Activated CD8-positive, alpha-beta memory T cell treated with anti-CD3 and anti-CD28 coated beads for 24 hours (primary cell): ENCODE results near the gene TMEM273.
A peak's percentile ranks its signal among the peaks of the same experiment; 100 is the strongest.
"Not testable (repeated sequence)": the region's sequence is repeated elsewhere in the genome, so short reads cannot be mapped to it uniquely, and the experiment has no call there.

Experiments used
- DNase-seq: peaks from one replicate; pipeline ENCODE4 v3.0.0-alpha.2; 2020

The TMEM273 gene

DNA sequence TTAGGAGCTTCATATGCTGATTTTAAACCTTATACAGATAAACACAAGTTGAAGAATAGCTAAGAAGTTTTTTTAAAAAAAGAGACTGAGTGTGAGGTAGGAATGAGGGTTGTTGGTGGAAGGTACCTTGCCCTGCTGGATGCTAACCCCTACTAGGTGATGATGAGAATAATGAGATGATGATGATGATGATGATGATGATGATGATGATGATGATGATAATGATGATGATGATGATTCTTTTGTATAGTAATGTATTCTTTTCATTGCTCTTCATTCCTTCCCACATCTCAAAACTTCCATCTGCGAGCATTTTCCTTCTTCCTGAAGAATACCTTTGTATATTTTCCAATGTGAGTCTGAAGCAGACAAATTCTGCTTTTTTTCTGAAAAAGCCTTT lies 14.1 kb upstream of the TMEM273 start:
- DNase-seq = no peak

DNA sequence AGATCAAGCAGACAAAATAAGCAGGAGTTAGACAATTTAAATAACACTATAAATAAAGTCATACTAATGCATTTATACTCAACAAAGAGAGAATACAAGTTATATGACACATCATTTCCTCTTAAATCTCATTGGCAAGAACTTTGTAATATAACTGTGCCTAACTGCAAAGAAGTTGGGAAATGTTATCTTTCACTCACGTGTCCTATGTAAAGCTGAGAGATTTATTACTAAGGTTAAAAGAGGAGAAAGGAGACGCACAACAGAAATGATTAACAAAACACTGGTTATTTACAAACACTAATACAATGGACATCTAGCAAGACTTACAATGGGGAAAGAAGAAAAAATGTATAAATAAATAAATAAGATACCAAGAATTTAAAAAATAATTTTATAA lies 12.7 kb upstream of the TMEM273 start:
- no peak for DNase-seq

DNA sequence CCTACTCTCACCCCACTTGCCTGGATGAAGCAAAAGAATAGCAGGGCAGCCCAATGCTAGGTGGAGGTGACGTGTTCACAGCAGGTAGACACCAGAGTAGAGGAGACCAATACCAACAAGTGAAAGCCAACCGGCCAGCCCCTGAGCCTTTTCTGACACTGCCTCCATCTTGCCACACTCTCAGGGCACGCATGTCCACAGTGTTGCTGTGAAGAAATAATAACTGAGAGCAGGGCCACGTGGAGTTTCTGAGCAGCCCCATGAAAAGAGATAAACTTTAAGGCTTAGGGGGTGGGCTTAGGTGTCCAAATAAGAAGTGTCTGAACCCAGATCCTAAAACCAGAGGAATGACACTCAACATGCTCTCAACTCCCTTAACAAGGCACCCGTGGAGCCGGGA lies 9.0 kb upstream of the TMEM273 start:
- peak; percentile 37 for DNase-seq

DNA sequence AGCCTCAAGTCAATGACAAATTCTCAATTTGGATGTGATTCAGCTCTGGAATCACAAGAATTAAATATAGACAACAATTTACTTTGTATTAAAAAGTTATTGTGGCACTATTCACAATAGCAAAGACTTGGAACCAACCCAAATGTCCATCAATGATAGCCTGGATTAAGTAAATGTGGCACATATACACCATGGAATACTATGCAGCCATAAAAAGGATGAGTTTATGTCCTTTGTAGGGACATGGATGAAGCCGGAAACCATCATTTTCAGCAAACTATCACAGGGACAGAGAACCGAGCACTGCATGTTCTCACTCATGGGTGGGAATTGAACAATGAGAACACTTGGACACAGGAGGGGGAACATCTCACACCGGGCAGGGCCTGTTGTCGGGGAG lies 7.7 kb upstream of the TMEM273 start:
- DNase-seq = not testable (repeated sequence)

DNA sequence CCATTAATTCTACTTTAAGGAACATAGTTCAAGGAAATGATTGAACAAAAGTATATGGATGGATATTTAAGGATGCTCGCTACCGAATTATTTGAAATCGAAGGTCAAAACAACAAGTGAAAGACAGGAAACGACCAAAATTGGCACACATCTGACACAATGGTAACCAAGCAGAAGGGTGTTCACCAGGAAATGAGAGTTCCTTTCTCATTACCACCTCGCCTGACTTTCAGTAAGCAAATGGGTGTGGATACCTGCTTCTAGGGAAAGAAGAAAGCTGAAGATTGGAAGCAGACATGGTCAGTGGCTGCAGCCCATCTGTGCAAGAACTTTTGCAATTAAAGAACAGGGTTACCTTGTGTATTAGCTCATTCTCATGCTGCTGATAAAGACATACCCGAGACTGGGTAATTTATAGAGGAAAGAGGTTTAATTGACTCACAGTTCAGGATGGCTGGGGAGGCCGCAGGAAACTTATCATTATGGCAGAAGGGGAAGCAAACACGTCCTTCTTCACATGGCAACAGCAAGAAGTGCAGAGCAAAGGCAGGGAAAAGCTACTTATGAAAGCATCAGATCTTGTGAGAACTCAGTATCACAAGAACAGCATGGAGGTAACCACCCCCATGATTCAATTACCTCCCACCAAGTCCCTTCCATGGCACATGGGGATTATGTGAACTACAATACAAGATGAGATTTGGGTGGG lies 6.2 kb upstream of the TMEM273 start:
- DNase-seq = no peak

DNA sequence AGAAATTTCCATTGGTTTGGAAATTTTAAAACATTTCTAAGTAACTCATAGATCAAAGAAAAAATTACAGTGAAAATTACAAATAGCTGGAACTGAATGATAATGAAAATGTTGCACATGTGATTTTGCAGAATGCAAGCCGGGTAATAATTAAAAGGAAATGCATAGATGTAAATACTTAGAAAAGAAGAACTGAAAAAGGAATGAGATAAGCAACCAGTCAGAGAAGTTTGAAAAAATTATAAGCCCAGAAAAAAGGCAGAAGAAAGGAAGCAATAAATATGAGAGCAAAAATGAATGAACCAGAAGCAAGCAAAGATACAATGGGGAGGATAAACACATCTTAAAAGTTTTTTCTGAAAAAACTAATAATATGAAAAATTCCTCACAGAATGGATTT lies 3.2 kb upstream of the TMEM273 start:
- no peak for DNase-seq

DNA sequence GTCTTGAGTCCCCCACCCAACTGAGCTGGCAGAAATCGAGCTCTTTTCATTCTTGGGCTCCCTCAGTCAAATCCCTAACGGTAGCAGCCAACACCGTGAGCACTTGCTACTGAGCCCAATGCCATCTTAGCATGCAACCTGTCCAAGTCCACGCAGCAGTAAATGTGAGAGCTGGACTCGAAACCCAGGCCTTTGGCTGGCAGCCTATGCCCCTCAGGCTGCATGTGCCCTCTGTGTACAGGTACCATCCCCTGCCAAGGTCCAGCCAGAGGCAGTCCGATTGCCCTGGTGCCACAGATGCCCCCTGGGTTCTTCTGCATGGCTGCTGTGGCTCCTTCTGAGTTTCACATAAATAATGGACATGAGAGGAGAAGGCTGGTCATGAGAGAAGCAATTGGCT lies 1.2 kb upstream of the TMEM273 start:
- DNase-seq = peak; percentile 37

DNA sequence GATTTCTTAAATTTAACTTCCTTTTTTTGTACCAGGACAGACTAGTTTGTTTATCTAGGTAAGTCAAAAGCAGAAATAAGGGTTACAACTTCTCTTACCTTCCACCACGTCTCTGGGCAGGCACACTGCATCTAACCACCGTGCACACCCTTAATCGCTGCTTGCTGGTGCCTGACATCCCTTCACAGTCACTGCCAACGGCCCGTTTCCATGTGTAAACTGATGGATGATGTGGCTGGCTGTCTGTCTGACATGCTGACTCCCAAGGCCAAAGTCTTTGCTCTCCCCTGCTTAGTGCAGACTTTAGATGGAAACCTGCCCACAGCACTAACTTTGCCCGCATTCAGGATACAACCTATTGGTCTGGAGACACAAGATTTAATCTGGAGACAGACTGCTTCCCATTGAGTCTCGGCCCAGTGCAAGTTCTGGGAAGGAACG lies 1.1 kb downstream of the TMEM273 start:
- peak; percentile 49 for DNase-seq

DNA sequence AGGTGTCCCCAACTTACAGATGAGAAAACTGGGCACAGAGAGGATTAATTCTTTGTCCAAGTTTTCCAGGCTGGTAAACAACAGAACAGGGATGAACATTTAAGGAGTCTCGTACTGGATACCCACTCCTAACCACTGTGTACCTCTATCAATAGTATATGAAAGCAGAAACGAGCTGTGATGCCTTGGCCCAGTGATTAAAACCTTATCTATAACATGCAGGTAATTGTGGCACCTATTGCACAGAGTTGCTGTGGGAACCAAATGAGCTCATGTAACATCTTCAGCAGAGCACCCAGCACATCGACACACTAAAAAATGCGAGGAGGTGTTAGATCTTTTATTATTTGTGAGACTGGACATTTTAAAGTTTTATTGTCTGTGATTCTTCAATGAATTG lies 1.6 kb downstream of the TMEM273 start:
- no peak for DNase-seq

DNA sequence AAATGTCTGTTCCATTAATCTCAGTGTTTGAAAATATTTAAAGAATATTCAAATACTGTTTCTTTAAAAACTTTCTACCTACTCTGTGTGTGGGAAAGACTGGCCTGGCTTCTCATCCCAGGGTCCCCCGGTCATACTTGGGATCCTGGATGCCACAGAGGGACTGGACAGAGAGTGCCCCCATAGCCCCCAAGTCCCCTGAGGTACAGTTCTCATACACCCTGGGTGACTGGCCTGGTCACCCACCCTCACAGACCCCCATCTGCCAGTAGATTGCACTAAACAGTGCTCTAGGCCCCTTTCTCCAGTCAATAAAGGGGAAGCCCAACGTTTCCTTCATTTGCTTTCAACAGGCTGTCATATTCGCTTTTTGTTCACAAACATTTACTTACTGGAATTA lies 3.0 kb downstream of the TMEM273 start:
- peak; percentile 38 for DNase-seq

DNA sequence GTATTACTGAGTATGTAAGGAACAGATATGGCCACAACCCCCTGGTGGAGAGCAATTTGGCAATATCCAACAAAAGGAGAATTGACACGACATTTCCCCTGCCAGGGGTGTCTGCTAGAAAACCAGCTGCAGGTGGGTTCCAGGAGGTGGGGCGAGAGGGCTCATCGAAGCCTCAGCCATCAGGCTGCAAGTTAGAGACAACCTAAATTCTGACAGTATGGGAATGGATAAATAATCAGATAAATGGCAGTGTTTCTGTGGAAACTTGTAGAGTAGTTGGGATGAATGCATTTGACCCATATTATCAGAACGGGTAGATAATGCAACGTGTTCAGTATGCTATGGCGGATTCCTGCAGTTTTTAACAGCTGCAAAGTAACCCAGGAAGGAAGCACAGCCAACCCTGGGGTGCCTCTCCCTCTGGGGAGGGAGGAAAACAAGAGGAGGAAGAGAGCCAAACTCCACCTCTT lies 3.5 kb downstream of the TMEM273 start:
- peak; percentile 42 for DNase-seq

DNA sequence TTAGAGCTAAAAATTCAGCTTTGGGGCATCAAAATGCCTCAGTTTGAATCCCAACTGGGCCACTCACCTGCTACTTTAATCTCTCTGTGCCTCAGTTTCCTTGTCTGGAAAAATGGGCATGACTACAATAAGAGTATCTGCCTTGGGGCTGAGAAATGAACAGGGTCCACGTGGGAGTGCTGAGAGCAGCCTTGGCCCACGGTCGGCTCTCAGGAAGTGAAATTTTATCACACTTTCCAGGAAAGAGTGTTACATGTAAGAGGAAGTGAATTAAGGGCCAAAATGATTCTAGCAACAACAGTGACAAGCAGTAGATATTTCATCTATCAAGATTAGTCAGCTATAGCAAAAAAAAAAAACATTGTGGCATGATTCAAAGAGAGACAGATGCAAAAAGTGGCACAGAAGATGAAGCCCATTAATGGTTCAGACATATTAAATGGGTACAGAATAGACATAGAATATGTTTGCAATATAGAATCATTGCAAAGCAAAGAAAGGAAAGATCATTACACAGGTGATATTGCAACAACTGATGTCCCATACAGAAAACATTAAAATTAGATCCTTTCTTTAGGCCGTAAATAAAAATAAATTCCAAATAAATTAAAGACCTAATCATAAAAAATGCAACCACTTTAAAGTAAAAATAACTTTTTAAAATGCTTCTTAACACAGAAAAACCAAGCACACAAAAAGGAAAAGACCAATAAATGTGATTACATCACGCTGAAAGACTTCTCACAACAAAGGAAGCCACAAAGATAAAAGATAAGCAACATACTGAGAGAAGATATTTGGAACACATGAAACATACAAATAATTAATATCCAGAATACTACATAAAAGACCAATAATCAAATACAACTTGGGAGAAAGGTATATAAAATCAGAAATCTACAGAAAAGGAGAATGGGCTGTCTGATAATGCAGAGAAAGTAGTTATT lies 4.3 kb downstream of the TMEM273 start:
- DNase-seq = peak; percentile 58

DNA sequence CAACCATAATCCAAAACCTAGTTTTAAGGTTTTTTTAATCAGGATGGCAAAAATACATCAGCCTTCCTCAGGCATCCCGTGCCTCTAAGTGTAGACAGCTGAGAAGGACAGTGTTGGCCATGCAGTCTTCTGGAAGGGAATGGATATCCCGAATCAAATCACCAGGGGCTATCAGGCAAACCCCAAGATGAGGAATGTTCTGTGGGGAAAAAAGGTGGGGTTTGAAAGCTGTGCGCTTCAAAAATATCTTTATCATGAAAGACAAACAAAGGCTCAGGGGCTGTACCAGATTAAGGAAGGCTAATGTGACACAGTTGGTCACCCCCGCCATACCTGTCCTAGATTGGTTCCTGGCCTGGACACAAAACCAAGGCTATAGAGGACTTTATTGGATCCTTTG lies 5.4 kb downstream of the TMEM273 start:
- DNase-seq = no peak

DNA sequence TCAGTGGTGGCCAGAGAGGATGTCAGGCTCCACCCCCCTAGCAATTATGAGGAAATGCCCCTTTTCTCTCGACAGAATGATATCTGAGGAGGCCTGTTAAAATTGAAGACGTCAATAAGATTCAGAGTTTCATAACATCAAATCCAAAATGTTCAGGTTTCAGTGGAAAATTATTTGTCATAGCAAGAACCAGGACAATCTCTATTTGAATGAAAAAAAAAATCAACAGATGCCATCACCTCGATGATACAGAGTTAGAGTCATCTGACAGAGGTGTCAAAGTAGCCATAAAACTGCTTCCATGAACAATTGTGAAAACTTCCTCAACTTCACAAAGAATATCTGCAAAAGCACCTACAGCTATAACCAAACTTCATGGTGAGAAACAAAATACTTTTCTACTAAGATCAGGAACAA lies 7.7 kb downstream of the TMEM273 start:
- DNase-seq = no peak

DNA sequence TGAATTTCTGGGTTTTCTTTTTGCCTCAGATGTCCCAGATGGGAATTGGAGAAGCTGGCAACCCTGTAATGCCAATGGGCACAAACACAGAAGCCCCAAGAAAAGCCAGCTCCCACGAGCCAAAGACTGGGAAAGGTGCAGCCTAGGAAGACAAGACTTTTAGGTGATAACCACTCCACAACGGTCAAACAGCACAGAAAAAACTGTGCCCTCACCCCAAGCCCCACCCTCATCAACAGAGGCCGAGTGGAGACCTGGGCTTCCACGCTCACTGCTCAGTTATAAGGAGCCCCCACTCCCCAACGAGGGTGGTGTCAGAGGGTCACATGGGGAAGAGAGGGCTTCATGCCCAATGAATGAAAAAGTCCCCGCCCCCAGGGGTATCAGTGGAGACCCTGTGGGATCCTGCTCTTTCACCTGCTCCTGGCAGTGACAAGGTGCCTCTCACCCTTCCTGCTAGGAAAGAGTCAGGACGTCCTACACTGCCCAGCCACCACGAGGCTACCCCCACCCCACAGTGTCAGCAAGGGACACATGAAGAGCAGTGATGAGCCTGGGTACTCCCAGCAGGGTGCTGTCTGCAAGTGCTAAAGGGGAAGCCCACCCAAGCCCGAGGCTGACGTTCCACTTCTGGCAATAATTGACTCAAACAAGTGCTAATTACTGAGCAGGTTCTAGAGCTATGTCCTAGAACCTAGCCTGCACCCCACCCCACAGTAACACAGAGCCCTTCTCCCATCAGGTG lies 8.3 kb downstream of the TMEM273 start:
- no peak for DNase-seq

DNA sequence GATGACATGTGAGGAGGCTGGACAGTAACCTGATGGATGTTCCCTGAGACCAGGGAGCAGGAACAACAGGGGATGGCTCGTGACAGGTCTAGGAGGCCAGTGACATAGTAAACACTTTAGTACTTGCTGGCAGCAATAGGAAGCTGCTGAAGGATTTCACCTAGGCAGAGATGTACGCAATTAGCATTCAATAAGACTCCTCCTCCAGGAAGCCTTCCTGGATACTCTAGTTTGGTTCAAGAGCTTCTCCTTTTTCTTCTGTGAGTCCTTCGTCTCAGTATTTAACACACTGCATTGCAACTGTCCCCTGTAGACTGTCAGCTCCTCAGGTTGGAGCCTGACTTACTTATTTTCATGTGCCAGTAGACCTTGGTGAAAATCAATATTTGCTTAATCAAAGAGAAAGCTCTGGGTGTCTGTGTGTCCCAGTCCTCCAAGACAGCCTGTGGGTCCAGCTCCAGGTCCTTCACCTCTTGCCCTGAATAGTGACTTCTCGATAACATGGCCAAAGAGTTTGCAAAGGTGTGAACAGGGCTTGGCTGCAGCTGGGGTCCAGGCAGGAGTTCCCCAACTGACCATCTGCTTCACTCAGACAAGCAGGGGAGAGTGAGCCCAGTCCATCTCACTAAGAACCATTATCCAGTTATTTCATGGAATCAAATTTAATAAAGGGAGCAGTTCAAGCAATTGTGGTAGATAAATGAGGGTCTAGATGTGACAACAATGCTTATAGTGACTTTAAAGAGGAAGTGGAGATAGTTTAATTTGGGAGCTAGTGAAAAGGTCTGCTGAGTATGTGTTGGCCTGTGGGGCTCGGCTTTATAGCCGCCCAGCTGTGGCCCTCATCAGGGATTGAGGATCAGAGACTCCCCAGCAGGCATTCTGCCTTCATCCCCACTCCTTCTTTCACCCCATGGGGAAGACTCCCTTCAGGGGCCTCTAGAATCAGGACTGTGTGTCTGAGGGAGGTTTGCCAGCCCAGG lies 9.4 kb downstream of the TMEM273 start:
- no peak for DNase-seq

DNA sequence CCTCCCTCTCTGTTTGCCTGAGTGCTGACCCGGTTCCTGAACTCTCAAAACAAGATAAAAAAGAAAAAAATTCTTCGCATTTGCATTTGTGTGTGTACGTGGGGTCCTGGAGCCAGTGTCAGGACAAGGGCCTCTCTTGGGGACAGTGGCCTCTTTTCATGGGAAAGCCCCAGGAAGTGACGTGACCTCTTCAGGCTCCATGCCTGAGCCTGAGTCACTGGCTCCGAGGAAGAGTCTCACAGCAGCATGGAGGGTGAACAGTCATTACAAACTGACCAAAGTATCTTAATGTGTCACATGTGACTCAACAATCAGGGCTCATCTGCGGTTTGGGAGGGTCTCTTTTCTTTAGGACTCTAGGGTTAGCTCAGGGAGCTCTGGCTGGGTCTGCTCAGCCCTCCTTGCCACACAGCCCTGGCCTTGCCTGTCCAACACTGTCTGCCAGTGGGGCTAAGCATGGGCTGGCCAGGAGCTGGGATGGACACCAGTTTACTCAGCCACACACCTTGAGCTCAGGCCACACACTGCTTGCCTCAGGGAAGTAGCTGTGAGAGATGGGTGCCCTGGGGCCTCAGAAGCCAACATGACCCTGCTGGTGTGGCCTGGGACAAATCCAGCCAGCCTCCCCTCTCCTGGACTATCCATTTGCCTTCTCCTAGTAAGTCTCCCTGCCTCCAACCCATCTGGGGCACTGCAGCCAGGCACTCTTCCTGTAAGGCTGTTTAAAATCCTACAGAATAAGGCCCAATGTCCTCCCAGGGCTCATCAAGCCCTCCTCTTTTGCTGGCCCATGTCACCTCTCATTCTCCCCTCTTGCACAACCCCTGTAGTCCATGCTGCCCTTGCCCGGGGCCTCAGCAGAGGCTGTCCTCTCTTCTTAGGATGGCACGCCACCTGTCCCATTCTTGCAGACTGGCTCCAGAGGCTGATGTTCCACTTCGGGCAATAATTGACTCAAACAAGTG lies 10.5 kb downstream of the TMEM273 start:
- DNase-seq = peak; percentile 70

DNA sequence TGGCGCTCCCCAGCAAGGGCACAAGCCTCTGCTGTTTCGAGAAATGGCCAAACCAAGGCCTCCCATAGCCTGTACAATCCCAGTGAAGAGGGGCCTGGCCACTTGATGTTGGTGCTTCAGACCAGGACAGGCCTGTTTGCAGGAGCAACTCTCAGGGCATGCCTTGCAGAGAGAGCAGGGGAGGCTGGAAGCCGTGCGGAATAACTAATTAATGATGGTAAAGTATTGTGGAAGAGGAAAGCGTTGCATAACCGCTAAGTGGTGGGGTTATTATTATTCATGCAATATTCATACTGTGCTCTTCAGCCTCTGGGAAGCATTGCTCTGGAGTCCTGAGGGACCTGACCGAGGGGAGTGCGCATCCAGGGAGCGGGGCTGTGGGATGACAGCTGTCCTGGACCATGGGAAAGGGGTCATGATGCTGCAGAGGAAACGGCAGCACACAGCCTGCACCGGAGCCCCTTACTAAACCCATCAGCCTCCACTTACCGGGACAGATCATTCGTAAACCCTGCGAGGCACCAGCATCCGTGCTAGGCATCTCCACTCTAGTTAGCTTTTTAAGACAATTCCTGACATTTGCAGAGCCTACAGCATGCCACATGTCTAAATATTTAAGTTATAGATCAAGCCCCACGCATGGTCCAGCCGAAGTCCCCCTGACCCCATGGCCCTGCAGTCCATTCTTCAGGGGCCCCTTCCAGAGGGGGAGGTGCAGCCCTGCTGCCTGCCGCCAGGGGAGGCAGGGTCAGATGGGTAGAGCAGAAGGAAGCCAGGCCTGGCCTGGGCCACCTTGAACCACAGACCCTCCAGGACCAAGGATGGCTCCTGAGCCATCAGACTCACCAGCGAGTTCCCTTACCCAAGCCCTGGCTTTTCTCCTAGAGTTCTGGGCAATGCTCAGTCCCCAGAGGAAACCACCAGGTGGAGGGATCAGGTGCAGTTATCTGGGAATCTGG lies 11.6 kb downstream of the TMEM273 start:
- DNase-seq = peak; percentile 55

DNA sequence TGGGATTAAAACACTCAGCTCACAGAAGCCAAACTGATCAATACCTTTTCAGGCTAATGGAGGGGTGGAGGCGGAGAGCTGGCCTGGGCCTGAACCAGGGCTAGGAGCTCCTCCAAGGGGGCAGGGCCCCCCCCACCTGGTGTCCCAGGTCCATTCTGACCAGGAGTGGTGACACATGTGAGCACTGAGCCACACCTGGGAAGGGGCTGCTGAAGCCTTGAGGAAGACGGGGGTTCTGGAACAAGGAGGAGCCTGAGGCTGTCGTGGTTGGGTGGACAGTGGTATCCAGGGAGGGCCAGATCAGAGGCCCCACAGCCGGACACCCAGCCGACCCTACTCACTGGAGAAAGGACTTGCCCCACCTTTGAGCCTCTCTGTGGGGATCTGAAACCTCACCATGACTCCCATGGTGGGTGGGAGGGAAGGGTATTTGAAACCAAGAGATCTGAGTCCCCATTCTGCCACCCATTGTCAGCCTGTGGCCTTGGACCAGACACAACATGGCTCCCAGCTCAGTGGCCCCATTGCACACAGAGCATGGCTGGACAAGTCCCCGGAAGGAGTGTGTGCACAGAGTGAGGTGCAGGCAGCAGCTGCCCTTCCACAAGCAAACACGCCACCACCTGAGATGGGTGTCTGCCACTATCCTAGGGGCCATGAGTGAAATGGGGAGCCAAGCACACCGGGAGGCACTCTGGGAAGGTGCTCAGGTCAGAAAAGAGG lies 12.4 kb downstream of the TMEM273 start:
- DNase-seq = peak; percentile 55
